Activated naive CD8-positive, alpha-beta T cell treated with anti-CD3 and anti-CD28 coated beads, Interleukin-2, amount 50 U/mL, for 24 hours (primary cell): ENCODE measurements around the gene CASS4.
A peak's percentile ranks its signal among the peaks of the same experiment; 100 is the strongest.

Experiments
- ATAC-seq: fragments of 150-1000 bp; cut with Tn5 transposase; one replicate; pipeline ENCODE4 v1.10.0; 2021
- DNase-seq: peaks from one replicate; pipeline ENCODE4 v3.0.0; 2021
- H3K27ac Mint-ChIP-seq: one replicate; pipeline ENCODE4 v1.8.0; 2021; ENCODE audit warnings: mild to moderate bottlenecking, mixed read lengths
- H3K27me3 Mint-ChIP-seq: one replicate; pipeline ENCODE4 v1.8.0; 2021; ENCODE audit warnings: mixed read lengths
- H3K36me3 Mint-ChIP-seq: one replicate; pipeline ENCODE4 v1.8.0; 2021; ENCODE audit warnings: low read depth, mixed read lengths
- H3K4me1 Mint-ChIP-seq: one replicate; pipeline ENCODE4 v1.8.0; 2021; ENCODE audit warnings: mixed read lengths
- H3K4me3 Mint-ChIP-seq: one replicate; pipeline ENCODE4 v1.8.0; 2021; ENCODE audit warnings: mild to moderate bottlenecking, moderate library complexity, mixed read lengths
- H3K9me3 Mint-ChIP-seq: one replicate; pipeline ENCODE4 v1.8.0; 2021; ENCODE audit warnings: mixed read lengths

CASS4 gene

GRCh38 chr20:56424931-56425330, 12.9 kb downstream of the CASS4 start:
- no peak for ATAC-seq
- H3K4me3 Mint-ChIP-seq = no peak overlapping the region
- peaks cover 3% of the 10 kb centered on the region for H3K36me3 Mint-ChIP-seq
- peaks cover 82% of the 10 kb centered on the region for H3K4me1 Mint-ChIP-seq
- no peak for DNase-seq
- no peaks in the 10 kb centered on the region for H3K27me3 Mint-ChIP-seq
- no peaks in the 10 kb centered on the region for H3K9me3 Mint-ChIP-seq
- H3K27ac Mint-ChIP-seq = peak overlapping the region; percentile 29

- H3K36me3 Mint-ChIP-seq = peaks cover 2% of the 10 kb centered on the region
- ATAC-seq (no peak), DNase-seq (no peak)
- H3K27me3 Mint-ChIP-seq = no peaks in the 10 kb centered on the region
- no peaks in the 10 kb centered on the region for H3K9me3 Mint-ChIP-seq
- no peak overlapping the region for H3K4me3 Mint-ChIP-seq
- H3K4me1 Mint-ChIP-seq = peaks cover 83% of the 10 kb centered on the region
- no peak overlapping the region for H3K27ac Mint-ChIP-seq
These were observed 14.0 kb downstream of the CASS4 start for GRCh38 chr20:56426026-56426425.

- H3K36me3 Mint-ChIP-seq = no peaks in the 10 kb centered on the region
- H3K9me3 Mint-ChIP-seq = no peaks in the 10 kb centered on the region
- ATAC-seq (no peak), DNase-seq (no peak)
- H3K27me3 Mint-ChIP-seq = no peaks in the 10 kb centered on the region
- no peak overlapping the region for H3K4me3 Mint-ChIP-seq
- H3K4me1 Mint-ChIP-seq = peaks cover 77% of the 10 kb centered on the region
- H3K27ac Mint-ChIP-seq = no peak overlapping the region
These were observed 14.9 kb downstream of the CASS4 start for GRCh38 chr20:56426926-56427325.

GRCh38 chr20:56427797-56428196, 15.7 kb downstream of the CASS4 start:
- ATAC-seq = no peak
- DNase-seq = no peak
- no peaks in the 10 kb centered on the region for H3K27me3 Mint-ChIP-seq
- peak overlapping the region; percentile 92 for H3K27ac Mint-ChIP-seq
- peaks cover 72% of the 10 kb centered on the region for H3K4me1 Mint-ChIP-seq
- no peaks in the 10 kb centered on the region for H3K9me3 Mint-ChIP-seq
- no peaks in the 10 kb centered on the region for H3K36me3 Mint-ChIP-seq
- H3K4me3 Mint-ChIP-seq = no peak overlapping the region

- H3K9me3 Mint-ChIP-seq = no peaks in the 10 kb centered on the region
- H3K27ac Mint-ChIP-seq = peak overlapping the region; percentile 92
- no peaks in the 10 kb centered on the region for H3K27me3 Mint-ChIP-seq
- peaks cover 73% of the 10 kb centered on the region for H3K4me1 Mint-ChIP-seq
- no peak for DNase-seq
- no peaks in the 10 kb centered on the region for H3K36me3 Mint-ChIP-seq
- no peak for ATAC-seq
- H3K4me3 Mint-ChIP-seq = no peak overlapping the region
These were observed 16.4 kb downstream of the CASS4 start for GRCh38 chr20:56428410-56428809.

- H3K9me3 Mint-ChIP-seq = no peaks in the 10 kb centered on the region
- DNase-seq (no peak), ATAC-seq (no peak)
- peak overlapping the region; percentile 71 for H3K4me3 Mint-ChIP-seq
- peaks cover 75% of the 10 kb centered on the region for H3K4me1 Mint-ChIP-seq
- no peaks in the 10 kb centered on the region for H3K27me3 Mint-ChIP-seq
- no peaks in the 10 kb centered on the region for H3K36me3 Mint-ChIP-seq
- peak overlapping the region; percentile 92 for H3K27ac Mint-ChIP-seq
These were observed 16.8 kb downstream of the CASS4 start for GRCh38 chr20:56428881-56429280.

GRCh38 chr20:56429502-56429901, 17.4 kb downstream of the CASS4 start:
- Mint-ChIP-seq H3K4me3 (peak overlapping the region; percentile 71), H3K27me3 (no peaks in the 10 kb centered on the region), H3K27ac (peak overlapping the region; percentile 92), H3K4me1 (peaks cover 76% of the 10 kb centered on the region), H3K9me3 (no peaks in the 10 kb centered on the region), H3K36me3 (peaks cover 3% of the 10 kb centered on the region)
- DNase-seq (peak; percentile 57), ATAC-seq (peak; percentile 49)

- Mint-ChIP-seq H3K9me3 (no peaks in the 10 kb centered on the region), H3K36me3 (peaks cover 3% of the 10 kb centered on the region), H3K27me3 (no peaks in the 10 kb centered on the region), H3K4me3 (peak overlapping the region; percentile 71), H3K4me1 (peaks cover 75% of the 10 kb centered on the region), H3K27ac (peak overlapping the region; percentile 92)
- ATAC-seq = no peak
- DNase-seq = no peak
These were observed 17.9 kb downstream of the CASS4 start for GRCh38 chr20:56429941-56430340.

GRCh38 chr20:56430461-56430860, 18.4 kb downstream of the CASS4 start:
- no peak for ATAC-seq
- Mint-ChIP-seq H3K36me3 (peaks cover 3% of the 10 kb centered on the region), H3K4me3 (peak overlapping the region; percentile 71), H3K27ac (peak overlapping the region; percentile 92), H3K4me1 (peaks cover 76% of the 10 kb centered on the region), H3K27me3 (no peaks in the 10 kb centered on the region), H3K9me3 (no peaks in the 10 kb centered on the region)
- DNase-seq = no peak

GRCh38 chr20:56430957-56431356, 18.9 kb downstream of the CASS4 start:
- peaks cover 79% of the 10 kb centered on the region for H3K4me1 Mint-ChIP-seq
- peaks cover 3% of the 10 kb centered on the region for H3K36me3 Mint-ChIP-seq
- H3K9me3 Mint-ChIP-seq = no peaks in the 10 kb centered on the region
- H3K27me3 Mint-ChIP-seq = no peaks in the 10 kb centered on the region
- peak overlapping the region; percentile 92 for H3K27ac Mint-ChIP-seq
- ATAC-seq (no peak), DNase-seq (no peak)
- no peak overlapping the region for H3K4me3 Mint-ChIP-seq

- H3K27ac Mint-ChIP-seq = no peak overlapping the region
These were observed 19.4 kb downstream of the CASS4 start for GRCh38 chr20:56431471-56431870.

GRCh38 chr20:56433221-56433879, 21.3 kb downstream of the CASS4 start:
- Mint-ChIP-seq H3K27me3 (no peaks in the 10 kb centered on the region), H3K4me3 (no peak overlapping the region), H3K36me3 (peaks cover 3% of the 10 kb centered on the region), H3K27ac (peak overlapping the region; percentile 87), H3K9me3 (no peaks in the 10 kb centered on the region), H3K4me1 (peaks cover 75% of the 10 kb centered on the region)
- DNase-seq (no peak), ATAC-seq (no peak)

More at GRCh38 chr20:56431471-56431870, 19.4 kb downstream of the CASS4 start:
- H3K4me3 Mint-ChIP-seq = no peak overlapping the region
- H3K4me1 Mint-ChIP-seq = peaks cover 81% of the 10 kb centered on the region
- DNase-seq = no peak
- no peak for ATAC-seq
- H3K9me3 Mint-ChIP-seq = no peaks in the 10 kb centered on the region
- no peaks in the 10 kb centered on the region for H3K27me3 Mint-ChIP-seq
- H3K36me3 Mint-ChIP-seq = peaks cover 3% of the 10 kb centered on the region

GRCh38 chr20:56433880-56434255, 21.8 kb downstream of the CASS4 start:
- Mint-ChIP-seq H3K9me3 (no peaks in the 10 kb centered on the region), H3K4me1 (peaks cover 73% of the 10 kb centered on the region), H3K27ac (peak overlapping the region; percentile 87), H3K27me3 (no peaks in the 10 kb centered on the region), H3K36me3 (peaks cover 3% of the 10 kb centered on the region), H3K4me3 (no peak overlapping the region)
- ATAC-seq (peak; percentile 81), DNase-seq (no peak)

GRCh38 chr20:56437196-56437960, 25.3 kb downstream of the CASS4 start:
- Mint-ChIP-seq H3K4me3 (no peak overlapping the region), H3K27ac (no peak overlapping the region), H3K4me1 (peaks cover 77% of the 10 kb centered on the region), H3K36me3 (peaks cover 8% of the 10 kb centered on the region), H3K9me3 (no peaks in the 10 kb centered on the region), H3K27me3 (no peaks in the 10 kb centered on the region)
- no peak for DNase-seq
- no peak for ATAC-seq

GRCh38 chr20:56438284-56438683, 26.2 kb downstream of the CASS4 start:
- ATAC-seq (no peak), DNase-seq (no peak)
- Mint-ChIP-seq H3K36me3 (peaks cover 8% of the 10 kb centered on the region), H3K27ac (peak overlapping the region; percentile 35), H3K27me3 (no peaks in the 10 kb centered on the region), H3K4me1 (peaks cover 76% of the 10 kb centered on the region), H3K9me3 (no peaks in the 10 kb centered on the region), H3K4me3 (no peak overlapping the region)
